GM21381 (cell line): ENCODE measurements around the gene GRXCR1.
A peak's percentile ranks its signal among the peaks of the same experiment; 100 is the strongest.

Experiments
- ATAC-seq: cut with Tn5 transposase; IDR thresholded peaks from one replicate; pipeline ENCODE4 v1.9.1; 2021; ENCODE audit warnings: mild to moderate bottlenecking, moderate library complexity; ENCODE audit not compliant: unreplicated experiment

The GRXCR1 gene

DNA sequence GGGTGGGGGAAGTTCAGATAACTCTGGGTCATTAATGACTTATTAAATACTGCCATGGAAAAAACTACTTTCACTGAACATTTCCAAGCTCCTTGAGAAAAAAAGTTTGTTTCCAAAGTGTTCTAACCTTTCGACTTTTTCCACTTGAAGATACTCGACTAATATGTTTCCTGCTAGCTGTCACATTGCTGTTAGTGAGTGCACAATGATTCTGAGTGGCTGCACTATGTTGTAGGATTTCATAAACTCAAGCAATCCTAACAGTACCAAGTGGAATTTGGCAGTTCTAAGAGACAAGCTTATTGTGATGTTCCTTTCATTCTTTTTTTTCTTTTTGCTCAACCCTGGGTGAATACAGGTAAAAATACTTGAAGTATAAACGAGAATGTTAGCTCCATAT lies 33.4 kb downstream of the GRXCR1 start:
- no peak for ATAC-seq

GRCh38 chr4:42927946-42928345 lies 35.4 kb downstream of the GRXCR1 start:
- no peak for ATAC-seq

- ATAC-seq: no peak
Observed at GRCh38 chr4:42928582-42928981, 36.1 kb downstream of the GRXCR1 start.

GRCh38 chr4:42942216-42942615 lies 49.7 kb downstream of the GRXCR1 start:
- no peak for ATAC-seq

GRCh38 chr4:42945874-42946273 lies 53.4 kb downstream of the GRXCR1 start:
- no peak for ATAC-seq

- ATAC-seq: no peak
Observed at GRCh38 chr4:42953321-42953720, 60.8 kb downstream of the GRXCR1 start.

DNA sequence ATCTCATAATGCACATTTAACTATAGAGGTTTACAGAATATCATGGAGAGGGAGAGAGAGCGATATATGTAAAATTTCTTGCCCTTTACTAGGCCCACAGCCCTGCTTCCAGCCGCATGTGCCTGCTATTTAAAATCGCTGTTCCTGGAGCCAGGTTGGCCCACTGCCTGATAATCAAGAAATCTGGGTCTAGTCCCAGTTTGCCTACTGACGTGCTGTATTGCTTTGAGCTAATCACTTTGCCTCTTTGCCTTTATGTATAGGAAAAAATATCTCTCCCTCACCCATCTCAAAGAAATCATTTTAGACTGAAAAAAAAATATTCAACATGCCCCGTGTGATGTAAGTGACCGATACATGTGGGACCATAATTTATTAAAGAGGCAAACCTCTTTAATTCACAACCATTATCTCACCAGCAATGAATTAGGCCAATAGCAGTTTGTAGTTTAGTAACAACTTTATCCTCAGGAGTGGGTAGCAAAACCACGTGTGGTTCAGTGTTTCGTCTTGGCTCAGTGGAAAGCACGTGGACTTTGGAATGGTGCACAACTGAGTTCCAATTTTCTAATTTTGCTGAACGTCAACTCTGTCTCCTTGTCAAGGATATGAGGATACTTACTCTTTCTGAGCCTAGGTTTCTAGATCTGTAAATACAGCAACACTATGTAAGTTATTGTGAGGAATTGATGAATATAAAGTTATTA lies 62.6 kb downstream of the GRXCR1 start:
- no peak for ATAC-seq

DNA sequence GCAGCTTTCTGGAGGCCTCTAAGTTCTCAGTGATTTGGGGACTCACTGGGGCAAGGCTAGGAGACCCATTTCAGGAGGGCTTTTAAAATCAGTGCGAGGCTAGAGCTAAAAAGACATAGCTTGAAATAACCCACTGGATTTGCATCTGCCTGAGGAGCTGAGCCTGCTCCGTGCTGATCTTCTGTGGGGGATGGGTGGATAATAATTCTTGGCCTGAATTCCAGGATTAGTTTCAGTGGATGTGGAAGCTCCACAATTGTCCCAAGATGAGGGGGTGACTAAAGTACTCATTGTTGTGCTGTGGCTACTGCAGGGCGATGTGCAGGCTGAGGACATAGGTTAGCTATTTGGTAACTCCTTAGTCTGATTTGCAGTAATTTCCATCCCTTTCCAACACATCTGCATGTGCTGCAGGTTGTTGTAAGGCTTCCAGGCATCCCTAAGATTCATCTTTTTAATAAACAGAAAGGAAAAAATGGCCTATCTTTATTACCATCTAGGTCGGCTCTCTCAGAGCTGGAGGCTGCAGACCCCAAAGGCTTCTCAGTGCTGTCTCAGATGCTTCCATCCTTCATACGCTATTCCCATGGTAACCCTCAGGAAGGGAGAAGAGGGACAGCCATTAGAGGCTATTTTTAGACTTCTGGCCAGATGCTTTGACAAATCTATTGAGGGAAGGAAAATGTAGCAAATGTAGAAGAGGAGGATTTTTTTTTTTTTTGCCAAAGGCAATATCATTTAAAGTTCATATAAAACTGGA lies 63.4 kb downstream of the GRXCR1 start:
- no peak for ATAC-seq

- no peak for ATAC-seq
Observed at GRCh38 chr4:42965326-42965725, 72.8 kb downstream of the GRXCR1 start.

DNA sequence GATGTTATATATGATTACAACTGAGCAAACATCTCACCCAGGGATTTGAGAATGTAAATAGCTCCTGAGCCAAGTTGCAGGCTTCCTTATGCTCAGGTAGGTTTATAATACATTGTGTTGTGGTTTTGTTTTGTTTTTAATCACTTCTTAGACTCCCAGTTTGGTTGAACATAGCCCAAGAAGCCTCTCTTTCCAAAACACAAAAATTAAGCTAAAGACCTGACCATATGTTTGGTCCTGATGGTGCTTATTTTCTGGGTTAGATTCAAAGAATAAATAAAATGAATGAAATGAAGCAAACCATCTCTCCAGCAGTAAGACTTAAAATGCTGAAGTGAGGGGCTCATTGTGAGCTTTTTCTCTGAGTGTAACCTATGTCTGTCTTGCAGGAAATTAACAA lies 93.5 kb downstream of the GRXCR1 start:
- ATAC-seq: no peak

GRCh38 chr4:42995343-42995944 lies 102.9 kb downstream of the GRXCR1 start:
- ATAC-seq: peak; percentile 86

GRCh38 chr4:43008793-43009192 lies 116.3 kb downstream of the GRXCR1 start:
- ATAC-seq: no peak

DNA sequence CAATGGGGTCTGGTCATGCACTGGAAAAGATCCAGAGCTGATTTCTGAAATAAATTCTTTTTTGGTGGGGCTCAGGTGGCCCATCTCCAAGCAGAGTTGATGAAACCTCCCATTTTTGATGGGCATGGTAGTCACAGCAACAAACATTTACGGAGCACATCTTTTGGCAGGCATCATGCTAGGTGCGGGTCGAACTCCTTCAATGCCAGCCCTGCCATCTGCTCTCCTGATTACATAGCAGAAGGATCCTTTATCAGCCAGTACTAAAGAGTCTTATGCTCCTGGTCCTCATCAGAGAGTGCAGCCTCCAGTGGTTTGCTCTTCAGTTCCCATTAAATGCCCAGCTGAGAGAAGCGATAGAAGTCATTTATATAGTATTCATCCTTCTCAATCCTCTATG lies 121.7 kb downstream of the GRXCR1 start:
- no peak for ATAC-seq

- no peak for ATAC-seq
Observed at GRCh38 chr4:43041632-43042031, 149.1 kb downstream of the GRXCR1 start.

DNA sequence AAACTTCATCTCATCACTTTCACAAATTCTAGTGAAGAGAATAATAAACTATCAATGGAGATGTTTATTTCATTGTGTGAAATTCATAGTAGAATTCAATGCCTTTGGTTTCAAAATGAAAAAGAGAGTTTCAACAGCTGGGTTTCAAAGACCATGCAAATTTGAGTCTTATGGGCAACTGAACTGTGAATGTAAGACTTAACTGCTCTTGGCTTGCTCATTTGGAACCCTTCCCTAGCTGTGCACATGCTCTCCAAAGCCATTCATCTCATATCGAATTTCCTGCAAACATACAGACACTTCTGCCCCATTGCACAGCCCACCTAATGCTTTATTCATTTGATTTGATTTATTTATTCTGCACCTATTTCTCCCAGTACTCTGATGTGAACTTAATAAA lies 154.5 kb downstream of the GRXCR1 start:
- no peak for ATAC-seq

GRCh38 chr4:43048570-43048969 lies 156.1 kb downstream of the GRXCR1 start:
- no peak for ATAC-seq

DNA sequence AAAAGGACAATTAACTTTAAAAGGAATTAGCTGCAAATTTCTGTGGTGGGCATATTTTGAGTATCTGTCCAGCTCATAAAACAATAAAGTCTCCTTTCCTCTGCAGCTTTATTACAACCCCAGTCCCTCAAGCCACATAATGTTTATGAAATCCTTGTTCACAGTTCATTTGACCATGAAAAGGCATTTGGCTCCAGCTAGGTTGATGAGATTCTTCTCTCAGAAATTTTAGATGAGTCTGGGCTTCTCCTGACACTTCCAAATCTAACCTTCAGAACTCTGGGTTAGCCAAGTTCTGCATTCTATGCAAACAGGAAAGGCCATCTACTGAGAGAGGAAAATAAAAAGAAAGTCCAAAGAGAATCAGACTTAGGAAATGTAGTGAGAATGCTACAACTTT lies 156.8 kb downstream of the GRXCR1 start:
- ATAC-seq: no peak

GRCh38 chr4:43066415-43066814 lies 173.9 kb downstream of the GRXCR1 start:
- ATAC-seq: no peak

DNA sequence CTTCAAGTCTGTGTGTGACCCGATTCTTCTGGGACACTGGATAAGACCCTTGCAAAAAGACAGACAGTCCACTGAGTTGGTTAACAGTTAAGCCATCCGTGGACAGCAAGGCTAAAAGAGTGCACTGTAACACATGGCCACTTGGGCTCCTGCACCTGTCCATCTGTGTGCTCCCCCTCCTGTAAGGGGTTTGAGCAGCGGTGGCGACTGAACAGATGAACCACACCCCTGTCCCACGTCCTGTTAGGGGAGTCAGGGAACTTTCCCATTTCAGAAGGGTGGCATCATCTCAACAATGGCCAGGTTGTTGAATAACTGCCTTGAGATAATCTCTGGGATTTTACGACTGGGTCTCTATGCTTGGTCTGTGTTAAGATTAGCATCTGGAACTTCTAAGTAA lies 178.6 kb downstream of the GRXCR1 start:
- ATAC-seq: no peak
